NCI-H446 (cell line): Measurements from ENCODE around the gene SSH2.
A peak's percentile ranks its signal among the peaks of the same experiment; 100 is the strongest.

Experiments
- DNase-seq, 2 experiments: peaks; one replicate each; lab custom pipeline; 2025; lab: John Stamatoyannopoulos, UW

Gene SSH2

GRCh38 chr17:29624586-29624985 is 305.4 kb downstream of the SSH2 start:
- no peak for DNase-seq

GRCh38 chr17:29623283-29623647 is 306.8 kb downstream of the SSH2 start:
- no peak for DNase-seq

GRCh38 chr17:29622337-29623282 is 307.4 kb downstream of the SSH2 start, which contains the start of gene CORO6:
Gene CORO6 (minus strand): TSS chr17:29622912. CDS start chr17:29621421, 1,491 bp downstream.
- DNase-seq, result peak in 1 of 2 experiments; percentile 69

- no peak for DNase-seq
Observed at GRCh38 chr17:29621751-29622194, 308.3 kb downstream of the SSH2 start.

GRCh38 chr17:29620779-29621500 is 309.1 kb downstream of the SSH2 start:
- no peak for DNase-seq

- DNase-seq, result no peak
Observed at GRCh38 chr17:29620271-29620670, 309.8 kb downstream of the SSH2 start.

- DNase-seq, result peak in 1 of 2 experiments; percentile 18
Observed at GRCh38 chr17:29619251-29619650, 310.8 kb downstream of the SSH2 start.

- DNase-seq, result no peak
Observed at GRCh38 chr17:29618272-29619065, 311.6 kb downstream of the SSH2 start.

- DNase-seq, result no peak
Observed at GRCh38 chr17:29617481-29618271, 312.4 kb downstream of the SSH2 start.

GRCh38 chr17:29617125-29617480 is 312.9 kb downstream of the SSH2 start:
- DNase-seq, result no peak

GRCh38 chr17:29616300-29617048 is 313.6 kb downstream of the SSH2 start:
- no peak for DNase-seq

- DNase-seq, result no peak
Observed at GRCh38 chr17:29615492-29616299, 314.3 kb downstream of the SSH2 start.

- no peak for DNase-seq
Observed at GRCh38 chr17:29615048-29615385, 315.0 kb downstream of the SSH2 start.

GRCh38 chr17:29614349-29615047 is 315.5 kb downstream of the SSH2 start:
- DNase-seq, result no peak

- no peak for DNase-seq
Observed at GRCh38 chr17:29613856-29614255, 316.2 kb downstream of the SSH2 start.

GRCh38 chr17:29613352-29613837 is 316.6 kb downstream of the SSH2 start:
- no peak for DNase-seq

- no peak for DNase-seq
Observed at GRCh38 chr17:29612404-29613280, 317.4 kb downstream of the SSH2 start.

- DNase-seq, result no peak
Observed at GRCh38 chr17:29612094-29612403, 318.0 kb downstream of the SSH2 start.
